Heart right ventricle (tissue), 16 donors: Measurements from ENCODE around the gene CLEC2D. TPM values are rescaled to one million over a fixed set of nuclear protein-coding genes. Genes with fewer than 3 reads are reported as not detected.
"Not testable (repeated sequence)": the region's sequence is repeated elsewhere in the genome, so short reads cannot be mapped to it uniquely, and the experiment has no call there.

Experiments used
- ATAC-seq, 8 donors: fragments of 200-7000 bp; cut with Tn5 transposase; one replicate each; pipeline ENCODE4 v1.9.1; 2020; ENCODE audit warnings: mild to moderate bottlenecking in 8 of 8, moderate library complexity in 8 of 8, moderate number of reproducible peaks in 1 of 8
- DNase-seq, 2 donors: peaks; one replicate each; pipeline ENCODE4 v3.0.0-alpha.2; 2020
- H3K27ac ChIP-seq, 10 donors: fragments of 200-600 bp; sonication (generic) in 2 of 10; one replicate each; pipeline versions ENCODE4 v1.5.0 to v1.8.0; 2020 to 2022; ENCODE audit warnings: mild to moderate bottlenecking in 3 of 10
- H3K27me3 ChIP-seq, 7 donors: fragments of 200-600 bp; one replicate each; pipeline ENCODE4 v1.8.0; 2021 to 2022; ENCODE audit warnings: mild to moderate bottlenecking in 2 of 7
- H3K36me3 ChIP-seq, 9 donors: fragments of 200-600 bp; sonication (generic) in 1 of 9; one replicate each; pipeline versions ENCODE4 v1.5.0 to v1.8.0; 2020 to 2022; ENCODE audit warnings: mild to moderate bottlenecking in 2 of 9
- H3K4me1 ChIP-seq, 9 donors: fragments of 200-600 bp; sonication (generic) in 1 of 9; one replicate each; pipeline versions ENCODE4 v1.5.0 to v1.8.0; 2020 to 2022; ENCODE audit warnings: mild to moderate bottlenecking in 4 of 9
- H3K4me3 ChIP-seq, 10 donors: fragments of 200-600 bp; sonication (generic) in 2 of 10; one replicate each; pipeline versions ENCODE4 v1.5.0 to v1.8.0; 2020 to 2022; ENCODE audit warnings: mild to moderate bottlenecking in 7 of 10, moderate library complexity in 2 of 10
- H3K9me3 ChIP-seq, 11 donors: fragments of 200-600 bp in 10 of 11; sonication (generic) in 2 of 11; one replicate each; pipeline versions ENCODE4 v1.5.0 to v1.8.0; 2013 to 2022; ENCODE audit warnings: mild to moderate bottlenecking in 2 of 11, control low read depth in 1 of 11, moderate library complexity in 1 of 11
- CTCF ChIP-seq, 9 donors: fragments of 200-600 bp; sonication (generic) in 2 of 9; IDR thresholded peaks; one replicate each; pipeline versions ENCODE4 v1.5.0 to v1.8.0; 2021 to 2022; ENCODE audit warnings: antibody characterized with exemption in 9 of 9, mild to moderate bottlenecking in 5 of 9, moderate library complexity in 1 of 9
- WGBS, 2 donors: extraction: QIAGEN DNeasy Blood & Tissue Kit; methylation state at CpG; one replicate each; pipeline ENCODE4 v1.1.7; 2013; ENCODE audit warnings: inconsistent platforms in 1 of 2; 5-methylcytosine and 5-hydroxymethylcytosine counted together
- intact Hi-C, 10 donors: fragments of 100-400 bp; cut with DNase I; formaldehyde crosslinking; loops; one replicate each; pipeline versions ENCODE4 v1.11.1 to v1.14.2; 2022
- polyA plus RNA-seq, 2 donors: library from polyadenylated mRNA; stranded (reverse); fragments of 200-250 nt; gene quantifications; one replicate each; pipeline ENCODE4 v1.2.3, GENCODE V29; 2013
- total RNA-seq, 10 donors: library from RNA; stranded (reverse); fragmentation: NEBNext Ultra II Directional in 3 of 10; extraction: Animal tissue kit (Norgen Biotek cat#: 25700) in 3 of 10; gene quantifications; one replicate each; pipeline versions ENCODE4 v1.2.1 to v1.2.4, GENCODE V29; 2021 to 2023
- donor health status: Arrhythmogenic right ventricular cardiomyopathy.
- donor health status: ischemic (EF 13 %, LVEDD 7.1; RV severe dilation, severe dysfunction).
- donor health status: healthy with polysubstance abuse.
- donor health status: DM: no; HTN: yes; CAD: no.
- donor health status: DM: no; HTN: no; CAD: no.
- donor health status: ischemic (EF 25% LVEDD 6.9; RV normal size, moderate dysfunction).
- donor health status: ischemic (EF 25% LVEDD 5.7; RV mildly dilated, moderate dysfunction).
- donor health status: healthy.
- donor health status: DM: yes; HTN: yes; CAD: no.
- donor health status: Ischemic cardiomyopathy.
- donor health status: ischemic (EF 35%, LVEDD 5.7; RV mildly dilated, moderate dysfunction).
- donor health status: nonischemic (EF 11% LVEDD 7.7; RV severe dilation, severe dysfunction).
- donor health status: DM: yes; HTN: yes; CAD: no.
- donor health status: PGD.
- donor health status: ischemic (EF 29% LVEDD 5.4; RV normal size, mild dysfunction).
- donor health status: nonischemic (EF 23%, LVEDD 6.1; RV moderate dilation, normal function).

CLEC2D gene
- total and polyA plus RNA-seq, 12 donors: 1.2 to 15.6 (median 3.2) TPM

- peaks cover 0 to 28% (median 0%) of the 10 kb centered on the region in 9 donors for H3K4me1 ChIP-seq
- H3K27ac ChIP-seq: no peak overlapping the region
- ATAC-seq: no peak
- DNase-seq: no peak
- WGBS, 2 donors: 90 to 96% methylated on average over 3 of the region's 3 CpGs
- H3K27me3 ChIP-seq: no peaks in the 10 kb centered on the region
- H3K36me3 ChIP-seq: no peaks in the 10 kb centered on the region
- H3K4me3 ChIP-seq: no peak overlapping the region
- H3K9me3 ChIP-seq: peaks cover 0 to 1% (median 0%) of the 10 kb centered on the region in 11 donors
- intact Hi-C loops: loop anchor here in 1 of 10 donors (10.0 kb wide), 1 partner anchor 376 kb away; no protein-coding TSS in a partner anchor
- TF ChIP-seq CTCF (IDR thresholded peaks at IDR 0.05): no peak
These were observed 41.3 kb downstream of the CLEC2D start for GRCh38 chr12:9710584-9711375.

- H3K27ac ChIP-seq: no peak overlapping the region
- intact Hi-C loops: loop anchor here in 1 of 10 donors (10.0 kb wide), 1 partner anchor 377 kb away; no protein-coding TSS in a partner anchor
- ATAC-seq (no peak), DNase-seq (no peak)
- no peaks in the 10 kb centered on the region for H3K36me3 ChIP-seq
- no peak for TF ChIP-seq CTCF (IDR thresholded peaks at IDR 0.05)
- 47 to 68% methylated on average over 1 of the region's 1 CpG for WGBS, 2 donors
- no peaks in the 10 kb centered on the region for H3K9me3 ChIP-seq
- H3K4me3 ChIP-seq: no peak overlapping the region
- H3K27me3 ChIP-seq: no peaks in the 10 kb centered on the region
- peaks cover 0 to 19% (median 0%) of the 10 kb centered on the region in 9 donors for H3K4me1 ChIP-seq
These were observed 42.2 kb downstream of the CLEC2D start for GRCh38 chr12:9711664-9712063.

- not testable (repeated sequence) for H3K27me3 ChIP-seq, H3K27ac ChIP-seq, ATAC-seq, DNase-seq, H3K4me3 ChIP-seq, H3K4me1 ChIP-seq, H3K36me3 ChIP-seq, H3K9me3 ChIP-seq
- WGBS, 2 donors: 77 to 79% methylated on average over 6 of the region's 6 CpGs
- intact Hi-C loops: loop anchor here in 1 of 10 donors (10.0 kb wide), 1 partner anchor 378 kb away; no protein-coding TSS in a partner anchor
These were observed 43.6 kb downstream of the CLEC2D start for GRCh38 chr12:9713032-9713558.

- H3K9me3 ChIP-seq: no peaks in the 10 kb centered on the region
- peaks cover 0 to 18% (median 0%) of the 10 kb centered on the region in 9 donors for H3K4me1 ChIP-seq
- DNase-seq (no peak), ATAC-seq (no peak)
- intact Hi-C loops: loop anchor here in 1 of 10 donors (10.0 kb wide), 1 partner anchor 382 kb away; no protein-coding TSS in a partner anchor
- H3K27ac ChIP-seq: no peak overlapping the region
- no peak for TF ChIP-seq CTCF (IDR thresholded peaks at IDR 0.05)
- no peak overlapping the region for H3K4me3 ChIP-seq
- H3K27me3 ChIP-seq: peaks cover 0 to 7% (median 0%) of the 10 kb centered on the region in 7 donors
- no peaks in the 10 kb centered on the region for H3K36me3 ChIP-seq
- 94 to 96% methylated on average over 15 of the region's 15 CpGs for WGBS, 2 donors
These were observed 47.8 kb downstream of the CLEC2D start for GRCh38 chr12:9717070-9717925.
